NCI-H2171 (cell line): ENCODE data around the gene PARP2.

Experiments used
- DNase-seq: peaks from one replicate; lab custom pipeline; 2025; lab: John Stamatoyannopoulos, UW

PARP2 gene

GRCh38 chr14:20400965-20401593, 57.6 kb downstream of the PARP2 start:
- DNase-seq = no peak

GRCh38 chr14:20403521-20403920, 60.1 kb downstream of the PARP2 start:
- no peak for DNase-seq
